Choroid plexus epithelial cell (primary cell): ENCODE results near the gene MTNR1B.

Experiments used
- DNase-seq: peaks from one replicate; pipeline ENCODE4 v3.0.0-alpha.2; 2010; ENCODE audit warnings: low read depth
- H3K4me3 ChIP-seq: 2 replicates; pipeline ENCODE4 v1.5.1; 2011; ENCODE audit warnings: low read depth, mild to moderate bottlenecking, control low read depth, low read length, moderate library complexity
- CTCF ChIP-seq: conservative IDR thresholded peaks from 2 replicates; pipeline ENCODE4 v1.5.1; 2011; ENCODE audit warnings: low read depth, mild to moderate bottlenecking, control low read depth, inconsistent platforms, low read length, moderate library complexity

The MTNR1B gene

GRCh38 chr11:93017821-93018690 is 48.6 kb downstream of the MTNR1B start:
- H3K4me3 ChIP-seq, result no peak overlapping the region
- DNase-seq, result peak; percentile 46
- TF ChIP-seq CTCF, result peak; percentile 31

GRCh38 chr11:93020248-93021046 is 51.0 kb downstream of the MTNR1B start:
- TF ChIP-seq CTCF, result no peak
- no peak overlapping the region for H3K4me3 ChIP-seq
- DNase-seq, result peak; percentile 94

GRCh38 chr11:93024369-93024768 is 54.9 kb downstream of the MTNR1B start:
- DNase-seq, result no peak
- no peak for TF ChIP-seq CTCF
- no peak overlapping the region for H3K4me3 ChIP-seq

- no peak for TF ChIP-seq CTCF
- H3K4me3 ChIP-seq, result no peak overlapping the region
- no peak for DNase-seq
These were observed 56.3 kb downstream of the MTNR1B start for GRCh38 chr11:93025558-93026255.

- no peak for TF ChIP-seq CTCF
- H3K4me3 ChIP-seq, result no peak overlapping the region
- DNase-seq, result peak; percentile 28
These were observed 59.6 kb downstream of the MTNR1B start for GRCh38 chr11:93028960-93029522.

- no peak overlapping the region for H3K4me3 ChIP-seq
These were observed 61.9 kb downstream of the MTNR1B start for GRCh38 chr11:93031386-93031785.

More at GRCh38 chr11:93031386-93031785, 61.9 kb downstream of the MTNR1B start:
- TF ChIP-seq CTCF, result no peak
- peak; percentile 98 for DNase-seq
